Neural crest cell (in vitro differentiated cells): ENCODE data around the gene ERFL. TPM values are rescaled to one million over a fixed set of nuclear protein-coding genes. Genes with fewer than 3 reads are reported as not detected.

Experiments used
- DNase-seq: peaks from one replicate; pipeline ENCODE4 v3.0.0; 2021; ENCODE audit warnings: low read depth, mixed read lengths, low spot score
- H3K27ac Mint-ChIP-seq: one replicate; pipeline ENCODE4 v1.8.0; 2021; ENCODE audit warnings: mild to moderate bottlenecking, mixed read lengths; ENCODE audit not compliant: unreplicated experiment
- H3K27me3 Mint-ChIP-seq: 2 replicates; pipeline ENCODE4 v1.8.0; 2021; ENCODE audit warnings: low read depth, mild to moderate bottlenecking, mixed read lengths
- H3K36me3 Mint-ChIP-seq: 2 replicates; pipeline ENCODE4 v1.8.0; 2021; ENCODE audit warnings: low read depth, mild to moderate bottlenecking, mixed read lengths
- H3K4me1 Mint-ChIP-seq: 2 replicates; pipeline ENCODE4 v1.8.0; 2021; ENCODE audit warnings: mixed read lengths
- H3K4me3 Mint-ChIP-seq: one replicate; pipeline ENCODE4 v1.8.0; 2021; ENCODE audit warnings: mild to moderate bottlenecking, mixed read lengths
- H3K9me3 Mint-ChIP-seq: 2 replicates; pipeline ENCODE4 v1.8.0; 2021; ENCODE audit warnings: mixed read lengths
- CTCF ChIP-seq: fragments of 200-600 bp; sonication (generic); conservative IDR thresholded peaks from 2 replicates; pipeline ENCODE4 v1.5.0; 2021; ENCODE audit warnings: antibody characterized with exemption, mild to moderate bottlenecking
- long read RNA-seq: library from polyadenylated mRNA; unstranded; transcript quantifications from one replicate; pipeline ENCODE4 v2.0.0, GENCODE V29; 2020
- total RNA-seq: library from RNA; stranded (reverse); gene quantifications from 2 replicates; pipeline ENCODE4 v1.2.1, GENCODE V29; 2021

Gene ERFL
- total RNA-seq: 0.12 and 0.14 TPM in 2 replicates
- long read RNA-seq: 0 reads

- Mint-ChIP-seq H3K9me3 (no peaks in the 10 kb centered on the region), H3K27me3 (peaks cover 53% of the 10 kb centered on the region), H3K4me1 (peaks cover 9% of the 10 kb centered on the region), H3K27ac (no peak within 1 kb of the TSS), H3K36me3 (no peaks in the 10 kb centered on the region), H3K4me3 (peak within 1 kb of the TSS; percentile 63)
- no peak for DNase-seq
- TF ChIP-seq CTCF: peak; percentile 9
Measured at GRCh38 chr19:41928221-41928683, at the start of gene ERFL. TSS of gene ERFL (minus strand) at chr19:41928449. CDS start at chr19:41912919, 15,530 bp downstream.

DNA sequence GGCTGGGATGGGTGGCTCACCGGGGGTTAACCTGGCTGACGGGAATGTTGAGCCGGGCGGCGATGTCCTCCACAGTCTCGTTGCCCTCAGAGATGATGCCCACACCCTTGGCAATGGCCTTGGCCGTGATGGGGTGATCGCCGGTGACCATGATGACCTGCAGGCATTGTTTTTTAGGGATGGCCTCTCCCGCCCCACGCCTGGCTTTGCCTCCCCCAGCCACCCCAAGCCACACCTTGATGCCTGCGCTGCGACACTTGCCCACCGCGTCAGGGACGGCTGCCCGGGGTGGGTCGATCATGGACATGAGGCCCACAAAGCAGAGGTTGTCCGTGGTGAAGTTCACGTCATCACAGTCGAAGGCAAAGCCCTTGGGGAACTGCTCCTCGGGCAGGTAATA, 49.7 kb upstream of the ERFL start:
- Mint-ChIP-seq H3K27ac (no peak overlapping the region), H3K36me3 (no peaks in the 10 kb centered on the region), H3K4me3 (no peak overlapping the region), H3K4me1 (no peaks in the 10 kb centered on the region), H3K27me3 (no peaks in the 10 kb centered on the region), H3K9me3 (no peaks in the 10 kb centered on the region)
- no peak for DNase-seq
- TF ChIP-seq CTCF: no peak

DNA sequence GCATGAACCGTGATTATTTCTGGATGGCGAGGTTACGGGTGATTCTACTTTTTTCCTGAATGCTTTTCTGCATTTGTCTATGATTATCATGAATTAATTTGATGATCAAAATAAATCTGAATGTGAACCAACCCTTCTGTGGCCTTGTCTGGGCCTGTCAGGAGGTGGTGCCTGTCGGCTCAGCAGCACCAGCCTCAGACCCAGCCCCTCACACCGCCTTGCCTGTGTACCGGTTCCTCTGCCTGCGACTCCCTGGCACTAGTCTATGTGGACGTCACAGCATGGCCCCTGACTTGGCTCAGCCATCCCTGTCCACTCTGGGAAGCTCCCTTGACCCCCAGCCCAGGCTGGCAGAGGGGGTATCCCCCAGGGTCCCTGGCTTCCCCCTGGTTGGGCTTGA, 46.4 kb upstream of the ERFL start:
- no peak overlapping the region for H3K27ac Mint-ChIP-seq
- no peaks in the 10 kb centered on the region for H3K36me3 Mint-ChIP-seq
- H3K4me3 Mint-ChIP-seq: no peak overlapping the region
- no peaks in the 10 kb centered on the region for H3K27me3 Mint-ChIP-seq
- no peak for DNase-seq
- no peaks in the 10 kb centered on the region for H3K9me3 Mint-ChIP-seq
- no peak for TF ChIP-seq CTCF
- H3K4me1 Mint-ChIP-seq: no peaks in the 10 kb centered on the region

- Mint-ChIP-seq H3K27ac (no peak overlapping the region), H3K4me1 (no peaks in the 10 kb centered on the region), H3K9me3 (no peaks in the 10 kb centered on the region), H3K36me3 (no peaks in the 10 kb centered on the region), H3K27me3 (no peaks in the 10 kb centered on the region), H3K4me3 (no peak overlapping the region)
- TF ChIP-seq CTCF: no peak
- DNase-seq: no peak
Measured at GRCh38 chr19:41971363-41971762, 43.1 kb upstream of the ERFL start.

DNA sequence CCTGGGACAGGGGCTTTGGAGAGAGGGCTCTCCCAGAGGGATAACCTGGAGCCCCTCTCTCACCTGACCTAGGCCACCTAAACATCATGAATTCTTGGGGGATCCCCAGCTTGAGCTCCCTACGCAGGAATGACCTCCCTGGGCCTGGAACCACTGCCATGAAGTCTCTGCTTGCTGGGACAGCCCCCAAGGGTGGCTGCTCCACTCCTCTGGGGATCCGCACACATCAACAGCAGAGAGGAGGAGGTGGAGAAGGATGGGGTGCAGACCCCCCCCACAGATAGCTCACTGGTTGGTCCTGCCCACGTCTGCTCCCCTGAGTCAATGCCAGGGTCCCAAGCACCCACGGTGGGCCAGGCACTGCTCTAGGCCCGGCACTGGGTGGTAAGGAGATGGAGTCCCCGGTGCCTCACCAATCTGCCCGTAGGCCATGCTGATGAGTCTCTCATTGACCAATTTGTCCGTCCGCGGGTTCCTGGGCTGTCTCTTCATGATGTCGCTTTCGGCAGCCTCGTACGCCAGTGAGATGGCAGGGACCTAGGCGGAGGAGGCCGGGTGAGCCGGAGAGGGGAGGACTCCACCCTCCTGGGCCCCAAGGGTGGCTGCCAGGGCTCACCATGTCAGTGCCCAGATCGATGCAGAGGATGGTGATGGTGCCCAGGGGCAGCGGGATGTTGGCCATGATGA, 41.7 kb upstream of the ERFL start:
- Mint-ChIP-seq H3K9me3 (no peaks in the 10 kb centered on the region), H3K4me3 (no peak overlapping the region), H3K27me3 (no peaks in the 10 kb centered on the region), H3K27ac (no peak overlapping the region), H3K36me3 (no peaks in the 10 kb centered on the region), H3K4me1 (no peaks in the 10 kb centered on the region)
- TF ChIP-seq CTCF: no peak
- DNase-seq: no peak
